ENCODE measurements around the gene PRR3.

DNA sequence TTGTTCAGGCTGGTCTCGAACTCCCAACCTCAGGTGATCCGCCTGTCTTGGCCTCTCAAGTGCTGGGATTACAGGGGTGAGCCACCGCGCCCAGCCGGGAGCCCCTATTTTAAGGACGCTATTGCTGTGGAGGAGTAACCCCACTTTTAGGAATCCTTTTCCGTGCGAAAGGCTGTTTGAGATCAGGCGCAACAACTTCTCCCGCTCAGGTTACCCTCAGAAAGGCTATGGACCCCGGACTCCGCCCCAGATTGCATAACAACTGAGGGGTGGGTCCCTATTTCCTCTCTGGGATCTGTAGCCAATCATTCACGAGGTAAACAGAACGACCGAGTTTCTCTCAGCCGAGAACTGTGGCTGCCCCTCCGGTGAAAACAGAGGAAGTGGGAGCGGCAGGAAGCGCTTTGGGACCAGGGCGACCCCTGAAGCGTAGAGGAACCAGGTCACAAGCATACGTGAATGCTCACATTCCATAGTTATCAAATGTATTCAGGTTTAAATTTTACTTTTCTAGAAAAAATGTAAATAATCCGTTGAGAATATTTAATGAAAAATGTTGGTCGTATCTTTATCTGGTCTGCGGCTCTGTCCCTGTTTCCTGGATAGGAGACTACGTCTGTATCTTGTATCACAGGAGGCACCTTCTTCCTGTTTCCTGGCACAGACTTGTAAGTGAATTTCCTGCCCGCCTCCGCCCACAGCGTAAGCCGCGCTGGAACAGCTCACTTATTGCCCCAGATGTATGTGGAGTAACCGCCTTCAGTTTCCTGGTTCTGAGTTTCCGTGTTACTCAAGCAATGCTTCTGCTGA, 40.9 kb upstream of the PRR3 start:
- TF ChIP-seq, protein P1, sequence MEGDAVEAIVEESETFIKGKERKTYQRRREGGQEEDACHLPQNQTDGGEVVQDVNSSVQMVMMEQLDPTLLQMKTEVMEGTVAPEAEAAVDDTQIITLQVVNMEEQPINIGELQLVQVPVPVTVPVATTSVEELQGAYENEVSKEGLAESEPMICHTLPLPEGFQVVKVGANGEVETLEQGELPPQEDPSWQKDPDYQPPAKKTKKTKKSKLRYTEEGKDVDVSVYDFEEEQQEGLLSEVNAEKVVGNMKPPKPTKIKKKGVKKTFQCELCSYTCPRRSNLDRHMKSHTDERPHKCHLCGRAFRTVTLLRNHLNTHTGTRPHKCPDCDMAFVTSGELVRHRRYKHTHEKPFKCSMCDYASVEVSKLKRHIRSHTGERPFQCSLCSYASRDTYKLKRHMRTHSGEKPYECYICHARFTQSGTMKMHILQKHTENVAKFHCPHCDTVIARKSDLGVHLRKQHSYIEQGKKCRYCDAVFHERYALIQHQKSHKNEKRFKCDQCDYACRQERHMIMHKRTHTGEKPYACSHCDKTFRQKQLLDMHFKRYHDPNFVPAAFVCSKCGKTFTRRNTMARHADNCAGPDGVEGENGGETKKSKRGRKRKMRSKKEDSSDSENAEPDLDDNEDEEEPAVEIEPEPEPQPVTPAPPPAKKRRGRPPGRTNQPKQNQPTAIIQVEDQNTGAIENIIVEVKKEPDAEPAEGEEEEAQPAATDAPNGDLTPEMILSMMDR (IDR thresholded peaks at IDR 0.05), result no peak
- no peak for TF ChIP-seq POLR2A (IDR thresholded peaks at IDR 0.05)
